ENCODE results near the gene PRKG1. TPM values are rescaled to one million over a fixed set of nuclear protein-coding genes. Genes with fewer than 3 reads are reported as not detected.
A peak's percentile ranks its signal among the peaks of the same experiment; 100 is the strongest.

Gene PRKG1
- total and polyA plus RNA-seq, 4 donors = 26.2 to 199 (median 94.1) TPM

GRCh38 chr10:51718804-51719291, 644.6 kb downstream of the PRKG1 start:
- ATAC-seq (ENCODE audit: low FRiP score) (no peak), DNase-seq (no peak)
- Histone ChIP-seq H3K4me1 (ENCODE audit: control insufficient read depth in 1 of 2, insufficient read depth in 2 of 2, low read length in 2 of 2) (peaks cover 3 to 15% of the 10 kb centered on the region in 2 donors), H3K27ac (ENCODE audit: low read depth in 1 of 2, low read length in 2 of 2) (peak overlapping the region; percentile 17 to 87), H3K4me3 (ENCODE audit: low read length in 2 of 2) (no peak overlapping the region), H3K9me3 (ENCODE audit: control insufficient read depth, low read length) (no peaks in the 10 kb centered on the region), H3K36me3 (ENCODE audit: control insufficient read depth in 1 of 2, insufficient read depth in 2 of 2, low read length in 1 of 2) (no peaks in the 10 kb centered on the region), H3K27me3 (ENCODE audit: control insufficient read depth in 1 of 2, insufficient read depth in 2 of 2, low read length in 1 of 2) (no peaks in the 10 kb centered on the region)
- intact Hi-C loops (cut with DNase I) = loop anchor here in 1 of 2 donors (5.0 to 10.0 kb wide), 2 partner anchors 146 to 243 kb away; no protein-coding TSS in a partner anchor

- ATAC-seq (ENCODE audit: low FRiP score) = no peak
- 14 to 15% methylated on average over 1 of the region's 1 CpG for WGBS, 2 donors
- peaks cover 4 to 7% of the 10 kb centered on the region in 2 donors for H3K4me1 ChIP-seq (ENCODE audit: control insufficient read depth in 1 of 2, insufficient read depth in 2 of 2, low read length in 2 of 2)
Observed at GRCh38 chr10:51724038-51724437, 649.8 kb downstream of the PRKG1 start.

GRCh38 chr10:51729822-51730555, 655.7 kb downstream of the PRKG1 start:
- intact Hi-C loops (cut with DNase I) = loop anchor here in 1 of 2 donors (5.0 kb wide), 1 partner anchor 37 kb away; no protein-coding TSS in a partner anchor
- Histone ChIP-seq H3K9me3 (ENCODE audit: control insufficient read depth, low read length) (no peaks in the 10 kb centered on the region), H3K27ac (ENCODE audit: low read depth in 1 of 2, low read length in 2 of 2) (no peak overlapping the region), H3K27me3 (ENCODE audit: control insufficient read depth in 1 of 2, insufficient read depth in 2 of 2, low read length in 1 of 2) (no peaks in the 10 kb centered on the region), H3K36me3 (ENCODE audit: control insufficient read depth in 1 of 2, insufficient read depth in 2 of 2, low read length in 1 of 2) (no peaks in the 10 kb centered on the region), H3K4me3 (ENCODE audit: low read length in 2 of 2) (no peak overlapping the region), H3K4me1 (ENCODE audit: control insufficient read depth in 1 of 2, insufficient read depth in 2 of 2, low read length in 2 of 2) (peaks cover 2 to 6% of the 10 kb centered on the region in 2 donors)
- WGBS, 2 donors = 85 to 87% methylated on average over 7 of the region's 7 CpGs
- DNase-seq (no peak), ATAC-seq (ENCODE audit: low FRiP score) (no peak)

More at GRCh38 chr10:51724038-51724437, 649.8 kb downstream of the PRKG1 start:
- DNase-seq = no peak
- Histone ChIP-seq H3K27ac (ENCODE audit: low read depth in 1 of 2, low read length in 2 of 2) (no peak overlapping the region), H3K9me3 (ENCODE audit: control insufficient read depth, low read length) (no peaks in the 10 kb centered on the region), H3K36me3 (ENCODE audit: control insufficient read depth in 1 of 2, insufficient read depth in 2 of 2, low read length in 1 of 2) (no peaks in the 10 kb centered on the region), H3K4me3 (ENCODE audit: low read length in 2 of 2) (no peak overlapping the region), H3K27me3 (ENCODE audit: control insufficient read depth in 1 of 2, insufficient read depth in 2 of 2, low read length in 1 of 2) (no peaks in the 10 kb centered on the region)
- intact Hi-C loops (cut with DNase I) = no loop called here

GRCh38 chr10:51733057-51733456, 658.8 kb downstream of the PRKG1 start:
- H3K27me3 ChIP-seq (ENCODE audit: control insufficient read depth in 1 of 2, insufficient read depth in 2 of 2, low read length in 1 of 2) = no peaks in the 10 kb centered on the region
- no peak for DNase-seq
- no peak overlapping the region for H3K4me3 ChIP-seq (ENCODE audit: low read length in 2 of 2)
- H3K9me3 ChIP-seq (ENCODE audit: control insufficient read depth, low read length) = no peaks in the 10 kb centered on the region
- intact Hi-C loops (cut with DNase I) = loop anchor here in 1 of 2 donors (5.0 kb wide), 1 partner anchor 34 kb away; no protein-coding TSS in a partner anchor
- peaks cover 2 to 6% of the 10 kb centered on the region in 2 donors for H3K4me1 ChIP-seq (ENCODE audit: control insufficient read depth in 1 of 2, insufficient read depth in 2 of 2, low read length in 2 of 2)
- H3K36me3 ChIP-seq (ENCODE audit: control insufficient read depth in 1 of 2, insufficient read depth in 2 of 2, low read length in 1 of 2) = peaks cover 0 to 4% of the 10 kb centered on the region in 2 donors
- 55 to 63% methylated on average over 1 of the region's 1 CpG for WGBS, 2 donors
- H3K27ac ChIP-seq (ENCODE audit: low read depth in 1 of 2, low read length in 2 of 2) = peak overlapping the region in 1 of 2 donors; percentile 30
- ATAC-seq (ENCODE audit: low FRiP score) = no peak

GRCh38 chr10:51743146-51743545, 668.9 kb downstream of the PRKG1 start:
- H3K4me1 ChIP-seq (ENCODE audit: control insufficient read depth in 1 of 2, insufficient read depth in 2 of 2, low read length in 2 of 2) = peaks cover 2 to 11% of the 10 kb centered on the region in 2 donors
- ATAC-seq (ENCODE audit: low FRiP score) = no peak
- H3K27me3 ChIP-seq (ENCODE audit: control insufficient read depth in 1 of 2, insufficient read depth in 2 of 2, low read length in 1 of 2) = no peaks in the 10 kb centered on the region
- no peak for DNase-seq
- peak overlapping the region in 1 of 2 donors; percentile 26 for H3K4me3 ChIP-seq (ENCODE audit: low read length in 2 of 2)
- intact Hi-C loops (cut with DNase I) = no loop called here
- 8 to 17% methylated on average over 6 of the region's 6 CpGs for WGBS, 2 donors
- H3K36me3 ChIP-seq (ENCODE audit: control insufficient read depth in 1 of 2, insufficient read depth in 2 of 2, low read length in 1 of 2) = no peaks in the 10 kb centered on the region
- peak overlapping the region; percentile 8 to 94 for H3K27ac ChIP-seq (ENCODE audit: low read depth in 1 of 2, low read length in 2 of 2)
- H3K9me3 ChIP-seq (ENCODE audit: control insufficient read depth, low read length) = no peaks in the 10 kb centered on the region

- H3K36me3 ChIP-seq (ENCODE audit: control insufficient read depth in 1 of 2, insufficient read depth in 2 of 2, low read length in 1 of 2) = no peaks in the 10 kb centered on the region
- H3K4me3 ChIP-seq (ENCODE audit: low read length in 2 of 2) = no peak overlapping the region
- WGBS, 2 donors = 86 to 93% methylated on average over 6 of the region's 6 CpGs
- peak overlapping the region in 1 of 2 donors; percentile 71 for H3K27ac ChIP-seq (ENCODE audit: low read depth in 1 of 2, low read length in 2 of 2)
- no peaks in the 10 kb centered on the region for H3K27me3 ChIP-seq (ENCODE audit: control insufficient read depth in 1 of 2, insufficient read depth in 2 of 2, low read length in 1 of 2)
- ATAC-seq (ENCODE audit: low FRiP score) (no peak), DNase-seq (no peak)
- intact Hi-C loops (cut with DNase I) = no loop called here
- H3K4me1 ChIP-seq (ENCODE audit: control insufficient read depth in 1 of 2, insufficient read depth in 2 of 2, low read length in 2 of 2) = peaks cover 2 to 11% of the 10 kb centered on the region in 2 donors
- H3K9me3 ChIP-seq (ENCODE audit: control insufficient read depth, low read length) = no peaks in the 10 kb centered on the region
Observed at GRCh38 chr10:51744235-51745000, 670.1 kb downstream of the PRKG1 start.

- intact Hi-C loops (cut with DNase I) = no loop called here
- Histone ChIP-seq H3K27ac (ENCODE audit: low read depth in 1 of 2, low read length in 2 of 2) (no peak overlapping the region), H3K4me3 (ENCODE audit: low read length in 2 of 2) (no peak overlapping the region), H3K36me3 (ENCODE audit: control insufficient read depth in 1 of 2, insufficient read depth in 2 of 2, low read length in 1 of 2) (no peaks in the 10 kb centered on the region), H3K4me1 (ENCODE audit: control insufficient read depth in 1 of 2, insufficient read depth in 2 of 2, low read length in 2 of 2) (peaks cover 2 to 11% of the 10 kb centered on the region in 2 donors), H3K27me3 (ENCODE audit: control insufficient read depth in 1 of 2, insufficient read depth in 2 of 2, low read length in 1 of 2) (no peaks in the 10 kb centered on the region), H3K9me3 (ENCODE audit: control insufficient read depth, low read length) (no peaks in the 10 kb centered on the region)
- no peak for ATAC-seq (ENCODE audit: low FRiP score)
- WGBS, 2 donors = 97 to 100% methylated on average over 2 of the region's 2 CpGs
- no peak for DNase-seq
Observed at GRCh38 chr10:51745397-51745796, 671.1 kb downstream of the PRKG1 start.

GRCh38 chr10:51747216-51747615, 672.9 kb downstream of the PRKG1 start:
- Histone ChIP-seq H3K36me3 (ENCODE audit: control insufficient read depth in 1 of 2, insufficient read depth in 2 of 2, low read length in 1 of 2) (no peaks in the 10 kb centered on the region), H3K27me3 (ENCODE audit: control insufficient read depth in 1 of 2, insufficient read depth in 2 of 2, low read length in 1 of 2) (no peaks in the 10 kb centered on the region), H3K27ac (ENCODE audit: low read depth in 1 of 2, low read length in 2 of 2) (peak overlapping the region in 1 of 2 donors; percentile 57), H3K4me3 (ENCODE audit: low read length in 2 of 2) (no peak overlapping the region), H3K4me1 (ENCODE audit: control insufficient read depth in 1 of 2, insufficient read depth in 2 of 2, low read length in 2 of 2) (peaks cover 2 to 11% of the 10 kb centered on the region in 2 donors), H3K9me3 (ENCODE audit: control insufficient read depth, low read length) (no peaks in the 10 kb centered on the region)
- intact Hi-C loops (cut with DNase I) = no loop called here
- no peak for ATAC-seq (ENCODE audit: low FRiP score)
- no peak for DNase-seq
- WGBS, 2 donors = 99 to 100% methylated on average over 1 of the region's 1 CpG
